ENCODE results near the gene MIDN. TPM values are rescaled to one million over a fixed set of nuclear protein-coding genes. Genes with fewer than 3 reads are reported as not detected.
"Not testable (repeated sequence)": the region's sequence is repeated elsewhere in the genome, so short reads cannot be mapped to it uniquely, and the experiment has no call there.

Gene MIDN
- total and polyA plus RNA-seq, 10 of the 15 experiments (the other 5 are each of a cell fraction or from before 2014, with no cell fraction given), result 0.38 to 51.5 (median 7.2) TPM

DNA sequence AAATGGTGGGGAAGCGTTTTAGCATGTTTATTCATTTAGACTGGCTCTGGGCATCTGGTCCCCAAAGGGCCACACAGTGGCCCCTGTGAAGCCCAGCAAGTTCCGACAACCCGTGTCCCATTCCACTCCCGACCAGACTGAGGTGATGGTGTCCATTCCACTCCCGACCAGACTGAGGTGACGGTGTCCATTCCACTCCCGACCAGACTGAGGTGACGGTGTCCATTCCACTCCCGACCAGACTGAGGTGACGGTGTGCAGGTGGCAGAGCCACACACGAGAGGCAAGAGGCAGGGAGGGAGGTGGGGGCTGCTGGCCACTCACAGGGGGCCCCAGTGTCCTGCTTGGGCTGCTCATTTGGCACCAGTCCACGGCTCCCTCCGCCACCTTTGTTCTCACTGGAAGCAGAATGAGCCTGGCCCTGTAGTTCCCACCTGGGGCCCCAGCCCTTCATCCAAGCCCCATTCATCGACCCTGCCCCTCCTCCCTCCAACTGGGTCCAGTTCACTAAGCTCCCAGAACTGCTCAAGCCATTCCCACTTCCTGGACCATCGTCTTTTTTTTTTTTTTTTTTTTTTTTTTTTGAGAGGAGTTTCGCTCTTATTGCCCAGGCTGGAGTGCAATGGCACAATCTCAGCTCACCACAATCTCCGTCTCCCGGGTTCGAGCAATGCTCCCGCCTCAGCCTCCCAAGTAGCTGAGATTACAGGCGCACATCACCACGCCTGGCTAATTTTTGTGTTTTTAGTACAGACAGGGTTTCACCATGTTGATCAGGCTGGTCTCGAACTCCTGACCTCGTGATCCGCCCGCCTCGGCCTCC lies 1.9 kb upstream of the MIDN start:
- in situ Hi-C loops (cut with MboI), result not testable (repeated sequence)

DNA sequence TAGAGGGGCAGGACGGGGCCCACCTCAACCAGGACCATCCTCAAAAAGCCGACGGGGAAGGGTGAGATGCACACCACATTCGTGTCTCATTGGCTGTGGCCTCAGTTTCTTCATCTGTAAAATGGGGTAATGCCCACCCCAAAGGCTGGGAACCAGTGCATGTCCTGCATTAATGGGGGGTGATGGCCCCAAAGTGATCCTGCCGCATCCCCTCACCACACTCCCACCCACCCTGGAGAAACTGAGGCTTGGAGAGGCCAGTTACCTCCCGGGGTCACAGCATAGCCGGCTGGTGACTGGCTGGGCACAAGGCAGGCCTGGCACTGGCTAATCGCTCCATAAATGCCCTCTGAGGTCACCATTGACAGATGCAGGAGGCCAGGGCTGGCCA lies 640 bp upstream of the MIDN start:
- FAIRE-seq, result no peak

More for the DNA sequence above, 1.9 kb upstream of the MIDN start:
- intact Hi-C loops (cut with micrococcal nuclease; ENCODE audit: unreplicated experiment), result loop anchor here (10.0 kb wide), 1 partner anchor 322 kb away; the partner anchor contains the start of gene ARID3A
- H3K4me2 ChIP-seq (ENCODE audit: control insufficient read depth, insufficient read depth); ATAC-seq; H3K9me3 ChIP-seq (replicated peaks; ENCODE audit: control insufficient read depth, insufficient read depth, low read length); H3K27ac ChIP-seq (ENCODE audit: control insufficient read depth, insufficient read depth); H4K20me1 ChIP-seq (ENCODE audit: control insufficient read depth, insufficient read depth); H3K27me3 ChIP-seq (replicated peaks in 1 of 2; ENCODE audit: control insufficient read depth in 2 of 2, insufficient read depth in 2 of 2, low read length in 1 of 2); H2AFZ ChIP-seq (ENCODE audit: control insufficient read depth, low read depth, low read length); DNase-seq (ENCODE audit: low read depth, low spot score); H3K9ac ChIP-seq (ENCODE audit: control insufficient read depth, insufficient read depth, low read length); BruUV-seq (replicated peaks); FAIRE-seq; H3K36me3 ChIP-seq (ENCODE audit: control insufficient read depth in 2 of 2, insufficient read depth in 2 of 2, low read length in 1 of 2); H3K4me3 ChIP-seq: not testable (repeated sequence)
- peaks cover 22% of the 10 kb centered on the region for H3K4me1 ChIP-seq (ENCODE audit: control insufficient read depth, insufficient read depth, low read length)
- WGBS (ENCODE audit: insufficient coverage, insufficient replicate concordance, low lambda C conversion rate, missing lambda C conversion rate), result 84% methylated on average over 24 of the region's 27 CpGs
- ChIA-PET POLR2A (interaction anchor here (7.7 kb wide), 1 partner anchor 19 kb away, joined by 184 read pairs; the partner anchor contains the start of gene CIRBP), SMC1A (ENCODE audit: uncharacterized antibody, unreplicated experiment) (interaction anchor here (6.9 kb wide), 1 partner anchor 20 kb away, joined by 172 read pairs; the partner anchor contains the start of gene CIRBP), RAD21 (ENCODE audit: unreplicated experiment) (interaction anchor here (0.6 to 5.1 kb wide), 2 partner anchors 21 to 123 kb away, joined by 3 to 336 read pairs; partner anchors contain the start of gene CIRBP), CTCF (interaction anchor here (0.6 to 1.3 kb wide), 2 partner anchors 18 to 20 kb away, joined by 3 to 6 read pairs; no protein-coding TSS in a partner anchor)
- H3K79me2 ChIP-seq (ENCODE audit: control insufficient read depth, insufficient read depth, low read length), result peaks cover 36% of the 10 kb centered on the region

More for the DNA sequence above, 640 bp upstream of the MIDN start:
- Histone ChIP-seq H3K79me2 (ENCODE audit: control insufficient read depth, insufficient read depth, low read length) (peaks cover 39% of the 10 kb centered on the region), H3K36me3 (ENCODE audit: control insufficient read depth in 2 of 2, insufficient read depth in 2 of 2, low read length in 1 of 2) (no peaks in the 10 kb centered on the region; a peak in 2 of 4 replicates), H3K9me3 (replicated peaks; ENCODE audit: control insufficient read depth, insufficient read depth, low read length) (no peaks in the 10 kb centered on the region), H3K4me1 (ENCODE audit: control insufficient read depth, insufficient read depth, low read length) (peaks cover 18% of the 10 kb centered on the region; the same call in 1 of the 2 replicates), H3K4me2 (ENCODE audit: control insufficient read depth, insufficient read depth) (peak overlapping the region; percentile 86), H4K20me1 (ENCODE audit: control insufficient read depth, insufficient read depth) (no peaks in the 10 kb centered on the region), H3K9ac (ENCODE audit: control insufficient read depth, insufficient read depth, low read length) (no peak overlapping the region), H3K27ac (ENCODE audit: control insufficient read depth, insufficient read depth) (peak overlapping the region; percentile 61), H2AFZ (ENCODE audit: control insufficient read depth, low read depth, low read length) (peak overlapping the region; percentile 80), H3K4me3 (no peak overlapping the region), H3K27me3 (replicated peaks in 1 of 2; ENCODE audit: control insufficient read depth in 2 of 2, insufficient read depth in 2 of 2, low read length in 1 of 2) (no peaks in the 10 kb centered on the region)
- ChIA-PET CTCF (interaction anchor here (1.3 kb wide), 1 partner anchor 19 kb away, joined by 6 read pairs; no protein-coding TSS in a partner anchor), RAD21 (ENCODE audit: unreplicated experiment) (no interaction called here), SMC1A (ENCODE audit: uncharacterized antibody, unreplicated experiment) (no interaction called here), POLR2A (interaction anchor here (7.7 kb wide), 1 partner anchor 18 kb away, joined by 184 read pairs; the partner anchor contains the start of gene CIRBP)
- intact Hi-C loops (cut with micrococcal nuclease; ENCODE audit: unreplicated experiment), result loop anchor here (10.0 kb wide), 1 partner anchor 323 kb away; the partner anchor contains the start of gene ARID3A
- DNase-seq (ENCODE audit: low read depth, low spot score) (no peak), ATAC-seq (no peak)
- no TSS peak for BruUV-seq (replicated peaks)
- in situ Hi-C loops (cut with MboI), result no loop called here
- WGBS (ENCODE audit: insufficient coverage, insufficient replicate concordance, low lambda C conversion rate, missing lambda C conversion rate), result 75% methylated on average over 8 of the region's 8 CpGs
- 0 out of 2 replicates have a peak, but pooled peaks have one; percentile 61 for TF ChIP-seq SMARCA5 (IDR thresholded peaks at IDR 0.05)
- TF ChIP-seq, protein P1, sequence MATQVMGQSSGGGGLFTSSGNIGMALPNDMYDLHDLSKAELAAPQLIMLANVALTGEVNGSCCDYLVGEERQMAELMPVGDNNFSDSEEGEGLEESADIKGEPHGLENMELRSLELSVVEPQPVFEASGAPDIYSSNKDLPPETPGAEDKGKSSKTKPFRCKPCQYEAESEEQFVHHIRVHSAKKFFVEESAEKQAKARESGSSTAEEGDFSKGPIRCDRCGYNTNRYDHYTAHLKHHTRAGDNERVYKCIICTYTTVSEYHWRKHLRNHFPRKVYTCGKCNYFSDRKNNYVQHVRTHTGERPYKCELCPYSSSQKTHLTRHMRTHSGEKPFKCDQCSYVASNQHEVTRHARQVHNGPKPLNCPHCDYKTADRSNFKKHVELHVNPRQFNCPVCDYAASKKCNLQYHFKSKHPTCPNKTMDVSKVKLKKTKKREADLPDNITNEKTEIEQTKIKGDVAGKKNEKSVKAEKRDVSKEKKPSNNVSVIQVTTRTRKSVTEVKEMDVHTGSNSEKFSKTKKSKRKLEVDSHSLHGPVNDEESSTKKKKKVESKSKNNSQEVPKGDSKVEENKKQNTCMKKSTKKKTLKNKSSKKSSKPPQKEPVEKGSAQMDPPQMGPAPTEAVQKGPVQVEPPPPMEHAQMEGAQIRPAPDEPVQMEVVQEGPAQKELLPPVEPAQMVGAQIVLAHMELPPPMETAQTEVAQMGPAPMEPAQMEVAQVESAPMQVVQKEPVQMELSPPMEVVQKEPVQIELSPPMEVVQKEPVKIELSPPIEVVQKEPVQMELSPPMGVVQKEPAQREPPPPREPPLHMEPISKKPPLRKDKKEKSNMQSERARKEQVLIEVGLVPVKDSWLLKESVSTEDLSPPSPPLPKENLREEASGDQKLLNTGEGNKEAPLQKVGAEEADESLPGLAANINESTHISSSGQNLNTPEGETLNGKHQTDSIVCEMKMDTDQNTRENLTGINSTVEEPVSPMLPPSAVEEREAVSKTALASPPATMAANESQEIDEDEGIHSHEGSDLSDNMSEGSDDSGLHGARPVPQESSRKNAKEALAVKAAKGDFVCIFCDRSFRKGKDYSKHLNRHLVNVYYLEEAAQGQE (IDR thresholded peaks at IDR 0.05; ENCODE audit: low read depth, low read length), result no peak
- TF ChIP-seq EED (IDR thresholded peaks at IDR 0.05; ENCODE audit: low read depth), result 0 out of 2 replicates have a peak, but pooled peaks have one; percentile 3

Measured in GM12878 (cell line).